Embryonic facial prominence (tissue), 1 donor: ENCODE data around the gene SHB.

Experiments used
- DNase-seq: peaks from one replicate; pipeline ENCODE4 v3.0.0-alpha.2; 2016; ENCODE audit errors: extremely low spot score

SHB gene

DNA sequence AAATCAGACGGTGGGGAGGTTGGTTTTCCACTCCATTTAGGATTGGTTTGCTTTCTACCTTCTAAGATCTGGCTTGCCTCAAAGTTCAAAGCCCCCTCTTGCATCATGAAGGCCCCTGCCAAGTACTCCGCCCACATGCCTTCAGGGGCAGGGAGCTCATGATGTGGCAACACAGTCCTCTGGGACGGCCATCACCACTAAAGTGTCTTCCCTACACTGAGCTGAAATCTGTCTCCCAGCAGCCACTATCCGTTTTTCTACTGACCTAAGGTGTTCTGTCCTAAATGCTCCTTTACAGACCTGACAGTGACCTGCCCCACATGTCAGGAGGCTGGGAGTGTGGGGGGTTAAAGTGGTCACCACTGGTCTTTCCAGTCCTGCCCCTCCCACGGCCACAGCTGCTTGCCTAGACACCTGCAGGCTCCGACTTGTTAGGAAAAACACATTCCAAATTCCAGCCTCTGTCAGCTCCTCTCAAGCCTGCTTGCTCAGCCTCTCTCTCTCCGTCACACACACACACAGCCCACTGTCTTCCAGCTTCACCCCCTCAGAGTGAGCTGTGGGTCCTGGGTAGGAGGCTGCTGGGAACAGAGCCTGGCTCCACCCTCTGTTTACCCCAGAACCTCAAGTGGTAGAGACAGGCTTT is 44.9 kb downstream of the SHB start:
- DNase-seq = peak; percentile 64

GRCh38 chr9:38023661-38024035 is 45.4 kb downstream of the SHB start:
- no peak for DNase-seq

DNA sequence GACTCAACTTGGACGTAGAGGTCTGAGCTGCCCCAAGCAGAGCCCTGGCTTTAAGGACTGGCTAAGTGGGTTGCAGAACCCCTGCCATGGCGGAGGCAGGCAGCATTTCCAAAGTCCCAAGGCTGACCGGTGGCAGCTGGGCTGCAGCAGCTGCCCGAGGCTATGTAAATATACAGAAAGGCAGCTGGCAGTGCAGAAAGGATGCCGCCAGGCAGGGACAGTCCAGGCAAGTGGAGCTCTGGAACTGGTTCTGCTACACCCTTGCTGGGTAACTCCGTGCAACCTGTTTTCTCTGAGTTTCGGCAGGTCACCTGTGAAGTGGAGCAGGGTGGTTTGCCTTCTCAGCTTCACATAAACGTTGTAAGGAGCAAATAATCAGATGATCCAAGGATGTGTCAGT is 46.0 kb downstream of the SHB start:
- no peak for DNase-seq

GRCh38 chr9:38022203-38022895 is 46.7 kb downstream of the SHB start:
- DNase-seq = no peak

DNA sequence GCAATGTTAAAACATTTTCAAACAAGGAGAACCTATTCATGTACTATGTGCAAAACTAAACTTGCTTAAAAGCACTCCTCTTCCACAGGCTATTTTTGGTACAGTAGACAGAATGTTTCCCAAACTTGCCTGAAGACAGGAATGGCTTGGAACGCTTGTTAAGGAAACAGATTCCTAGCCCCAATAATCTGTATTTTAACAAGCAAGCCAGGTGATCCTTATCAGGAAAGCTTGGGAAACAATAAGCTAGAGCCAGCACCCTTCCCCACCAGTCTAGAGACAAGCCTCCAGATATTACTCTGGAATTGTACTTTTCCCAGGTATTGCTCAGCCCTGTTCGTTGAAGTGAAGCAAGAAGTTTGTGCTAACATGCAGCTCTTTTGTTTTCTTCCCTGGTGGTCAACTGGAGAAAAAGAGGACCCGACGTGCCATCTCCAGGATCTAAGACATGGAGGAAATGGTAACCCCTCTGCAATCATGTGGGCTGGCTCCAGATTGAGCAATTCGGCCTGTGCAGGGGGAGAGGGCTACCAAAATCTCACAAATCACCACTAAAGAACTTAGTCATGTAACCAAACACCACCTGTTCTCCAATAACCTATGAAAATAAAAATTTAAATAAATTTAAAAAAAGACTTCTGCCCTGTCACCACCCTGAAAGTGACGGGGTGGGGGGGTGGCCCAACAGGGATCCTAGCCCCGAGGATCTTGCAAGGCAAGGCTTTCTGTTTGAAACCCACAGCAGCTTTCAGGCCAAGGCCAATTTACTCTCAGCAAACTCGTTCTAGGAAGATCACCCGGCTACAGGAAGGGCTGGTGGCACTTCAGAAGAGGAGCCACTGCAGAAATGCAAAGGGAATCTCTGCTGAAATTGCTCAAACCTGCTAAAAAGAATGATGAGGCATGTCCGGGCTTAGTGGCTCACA is 48.6 kb downstream of the SHB start:
- no peak for DNase-seq

DNA sequence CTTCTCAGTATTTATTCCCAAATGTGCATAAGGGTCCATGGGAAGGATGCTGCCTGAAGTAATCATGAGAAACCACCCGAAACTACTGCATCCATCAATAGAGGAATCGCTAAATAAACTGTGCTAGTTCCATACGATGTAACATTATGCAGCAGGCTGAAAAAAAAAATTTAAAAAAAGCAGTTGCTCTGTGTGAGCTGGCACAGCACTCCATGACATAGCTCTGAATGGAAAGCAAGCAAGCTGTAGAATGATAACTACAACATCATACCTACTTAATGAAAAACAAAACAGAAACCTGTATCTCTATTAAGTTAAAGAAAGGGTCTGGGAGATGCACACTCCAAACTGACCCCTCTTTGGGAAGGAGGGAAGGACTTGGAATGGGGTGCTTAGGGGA is 49.3 kb downstream of the SHB start:
- no peak for DNase-seq

DNA sequence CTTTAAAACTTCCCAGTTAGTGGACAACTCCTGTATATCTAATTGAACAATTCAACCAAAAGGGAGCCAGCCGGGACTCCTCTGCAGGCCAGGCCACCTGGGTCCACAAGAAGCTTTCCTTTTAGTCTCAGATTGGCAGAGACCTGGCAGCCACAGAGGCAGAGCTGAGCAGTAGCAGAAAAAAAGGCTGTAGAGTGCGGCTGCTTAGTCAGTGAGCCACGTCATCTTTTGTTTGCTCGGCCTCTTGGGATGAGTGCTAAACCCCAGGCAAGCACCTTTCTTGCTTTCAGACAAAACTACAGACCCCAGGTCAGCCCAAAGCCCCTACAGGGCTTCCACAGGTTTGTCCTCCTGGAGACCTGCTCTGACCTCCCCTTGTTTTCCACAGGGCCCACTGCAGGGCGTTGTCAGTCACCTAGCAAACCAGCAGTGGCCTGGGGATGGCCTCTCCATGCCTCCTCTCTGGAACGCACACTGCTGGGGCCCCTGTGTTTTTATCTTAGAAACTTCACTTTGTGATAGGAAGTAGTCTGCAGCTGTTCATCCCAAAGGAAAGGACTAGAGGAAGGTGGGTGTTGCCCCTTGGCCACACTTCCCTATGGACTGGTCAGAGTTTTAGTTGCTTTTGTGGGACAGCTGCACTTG is 49.9 kb downstream of the SHB start:
- DNase-seq = no peak

GRCh38 chr9:38018241-38018957 is 50.6 kb downstream of the SHB start:
- no peak for DNase-seq

DNA sequence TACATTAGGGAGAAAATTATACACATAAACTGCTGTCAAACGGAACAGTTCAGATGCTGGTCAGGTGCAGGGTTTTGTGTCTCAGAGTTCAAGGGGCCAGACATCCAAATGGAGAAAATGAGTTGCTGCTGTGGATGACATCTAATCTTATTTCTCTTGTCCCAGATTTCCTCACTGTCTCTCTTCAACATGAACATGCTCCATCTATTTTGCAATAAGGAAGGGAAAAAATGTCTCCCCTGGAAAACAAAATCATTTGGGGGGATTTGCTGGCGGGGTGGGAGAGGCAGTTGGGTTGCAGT is 51.2 kb downstream of the SHB start:
- DNase-seq = no peak

DNA sequence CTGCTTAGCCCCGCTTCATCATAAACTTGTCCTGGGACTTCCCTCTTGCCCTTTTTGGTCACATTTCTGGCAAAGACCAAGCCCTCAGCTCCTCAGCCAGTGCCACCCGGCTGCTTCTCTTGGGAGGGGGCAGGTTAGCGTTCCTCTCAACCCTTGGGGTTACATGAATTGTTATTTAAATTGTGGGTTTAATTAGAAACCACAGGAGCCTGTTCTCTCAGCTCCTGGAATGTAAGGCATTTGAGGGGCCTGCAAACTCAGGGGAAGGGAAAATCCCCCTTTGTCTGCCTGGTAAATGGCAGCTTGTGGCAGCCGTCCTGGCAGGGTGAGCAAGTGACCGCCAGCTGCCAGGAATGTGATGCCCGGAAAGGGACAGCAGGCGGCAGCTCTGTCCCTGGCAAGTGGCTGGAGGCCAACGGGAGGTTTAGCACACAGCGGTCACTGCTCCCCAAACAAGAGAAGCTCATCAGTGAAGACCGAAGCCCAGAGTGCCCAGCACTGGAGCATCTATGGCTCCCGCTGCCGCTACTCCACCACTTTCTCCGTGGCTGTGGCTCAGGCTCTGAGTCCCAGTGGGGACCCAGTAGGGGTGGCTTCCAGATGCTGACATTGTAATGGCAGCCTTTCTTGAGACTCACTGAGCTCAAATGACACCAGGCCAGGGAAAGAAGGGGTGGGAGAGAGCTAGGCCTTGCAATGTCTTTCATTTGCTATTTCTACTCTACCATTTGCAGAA is 51.7 kb downstream of the SHB start:
- DNase-seq = no peak

GRCh38 chr9:38016375-38017135 is 52.5 kb downstream of the SHB start:
- DNase-seq = no peak

DNA sequence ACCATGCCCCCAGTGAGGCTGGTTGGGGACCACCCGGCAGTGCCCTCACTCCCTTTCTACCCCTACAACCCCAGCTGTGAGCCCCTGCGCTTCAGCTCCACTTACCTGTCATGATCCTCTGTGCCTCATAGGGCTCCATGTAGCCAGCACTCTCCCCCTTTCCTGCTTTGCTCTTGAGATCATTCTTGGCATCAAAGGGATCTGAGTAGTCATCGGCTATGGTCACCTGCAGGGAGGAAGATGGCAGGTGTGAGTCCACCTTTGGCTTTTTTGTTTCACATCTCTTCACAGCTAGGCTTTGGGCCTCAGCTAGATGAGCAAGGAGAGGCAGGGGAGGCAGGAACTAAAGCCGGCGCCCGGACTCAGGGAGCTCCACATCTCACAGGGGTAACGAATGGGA is 53.1 kb downstream of the SHB start:
- no peak for DNase-seq

DNA sequence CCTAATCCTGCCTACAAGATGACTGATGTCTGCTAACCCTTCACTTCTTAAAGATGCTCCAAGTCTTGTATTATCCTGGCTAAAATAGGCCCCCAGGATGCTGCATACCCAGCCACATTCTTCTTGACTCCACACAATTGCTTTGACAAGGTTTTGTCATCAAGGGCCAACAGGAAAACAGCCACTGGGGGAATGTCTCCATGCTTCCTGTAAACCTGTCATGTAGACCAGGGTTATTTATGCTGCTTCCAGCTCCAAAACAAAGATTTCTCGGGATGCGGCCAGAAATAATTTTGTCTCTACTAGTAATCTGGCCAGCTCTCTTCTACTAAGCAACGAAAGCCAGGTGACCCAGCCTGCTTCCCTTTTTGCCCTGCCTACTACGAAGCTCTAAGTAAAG is 53.8 kb downstream of the SHB start:
- DNase-seq = no peak

GRCh38 chr9:38012767-38013450 is 56.1 kb downstream of the SHB start:
- DNase-seq = no peak

GRCh38 chr9:38011991-38012390 is 57.0 kb downstream of the SHB start:
- DNase-seq = no peak

DNA sequence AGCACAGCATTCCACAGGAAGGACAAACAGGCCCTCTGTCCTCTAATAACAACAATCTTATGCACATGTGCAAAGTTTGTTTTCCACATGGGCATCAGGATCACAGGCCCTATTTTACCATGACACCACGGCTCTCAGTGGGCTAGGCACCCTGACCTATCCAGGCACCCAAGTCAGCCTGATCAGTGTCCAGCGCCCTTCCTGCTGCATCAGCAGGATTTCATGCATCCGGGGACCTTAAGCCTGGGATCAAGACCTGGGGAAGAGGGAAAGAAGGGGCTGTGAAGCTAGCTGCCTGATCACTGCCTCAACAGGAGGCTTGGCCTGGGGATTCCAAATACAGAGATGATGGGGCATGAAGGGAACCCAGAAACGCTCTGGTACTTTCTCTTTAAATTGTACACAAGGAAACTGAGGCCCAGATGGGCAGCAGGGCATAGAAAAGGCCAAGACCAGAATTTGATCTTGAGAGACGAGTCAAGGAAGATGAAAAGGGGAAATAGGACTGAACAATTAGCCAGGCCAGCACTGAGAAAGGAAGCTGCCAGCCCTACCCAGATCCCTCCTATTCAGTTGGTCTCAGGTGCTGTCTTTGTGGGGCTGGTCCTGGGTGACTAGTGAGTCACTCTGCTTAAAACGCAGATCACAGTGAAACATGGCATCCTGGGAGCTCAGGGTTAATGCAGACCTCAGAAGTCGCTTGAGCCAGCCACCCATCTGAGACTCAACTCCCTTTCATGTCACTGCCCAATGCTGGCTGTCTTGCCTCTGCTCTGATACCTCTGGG is 57.9 kb downstream of the SHB start:
- DNase-seq = no peak

- no peak for DNase-seq
Measured at GRCh38 chr9:38009990-38010389, 59.0 kb downstream of the SHB start.

DNA sequence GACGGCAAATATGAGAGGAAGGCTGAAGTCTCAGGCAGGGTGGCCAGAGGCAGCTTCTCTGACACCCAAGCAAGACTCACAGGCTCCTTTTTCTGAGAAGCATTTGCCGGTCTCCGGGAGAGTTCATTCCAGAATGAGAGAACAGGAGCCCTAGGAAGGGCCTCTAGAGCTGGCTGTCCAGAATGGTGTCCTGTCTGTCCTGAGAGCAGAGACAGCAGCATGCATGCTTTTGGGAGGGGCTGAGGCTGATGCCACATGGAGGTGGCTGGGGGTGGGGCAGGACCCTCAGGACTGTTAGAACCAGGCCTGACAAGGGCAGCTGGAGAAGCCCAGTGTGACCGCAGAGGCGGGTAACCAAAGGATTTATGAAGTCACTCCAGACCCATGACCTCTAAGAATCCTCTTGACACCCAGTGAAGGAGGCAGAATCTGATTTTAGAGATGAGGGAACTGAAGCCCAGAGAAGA is 60.0 kb downstream of the SHB start:
- no peak for DNase-seq
